Thoracic aorta (tissue), 2 donors: ENCODE results near the gene VSIG10. TPM values are rescaled to one million over a fixed set of nuclear protein-coding genes. Genes with fewer than 3 reads are reported as not detected.

Experiments used
- ATAC-seq: fragments of 150-250 bp; one replicate; pipeline ENCODE4 v1.8.0; 2017; ENCODE audit warnings: low read depth; ENCODE audit not compliant: insufficient number of reproducible peaks, low FRiP score
- DNase-seq: peaks from one replicate; pipeline ENCODE4 v3.0.0-alpha.2; 2020; ENCODE audit warnings: low spot score
- H3K27ac ChIP-seq, 2 donors: fragments of 200-600 bp; sonication (generic); 1 replicate in 1 of 2; 2 replicates in 1 of 2; pipeline ENCODE4 v1.5.1; 2016; ENCODE audit warnings: mild to moderate bottlenecking in 2 of 2, moderate library complexity in 2 of 2
- H3K27me3 ChIP-seq: fragments of 200-600 bp; sonication (generic); replicated peaks from 2 replicates; pipeline ENCODE4 v1.6.0; 2016; ENCODE audit warnings: mild to moderate bottlenecking; ENCODE audit not compliant: insufficient read depth
- H3K36me3 ChIP-seq: fragments of 200-600 bp; sonication (generic); one replicate; pipeline ENCODE4 v1.5.1; 2016
- H3K4me1 ChIP-seq, 2 donors: fragments of 200-600 bp; sonication (generic); 1 replicate in 1 of 2; 2 replicates in 1 of 2; pipeline versions ENCODE4 v1.5.1 to v1.6.0; 2016; ENCODE audit warnings: low read depth in 2 of 2, mild to moderate bottlenecking in 1 of 2; ENCODE audit not compliant: control insufficient read depth in 1 of 2
- H3K4me3 ChIP-seq: fragments of 200-600 bp; sonication (generic); 2 replicates; pipeline ENCODE4 v1.5.1; 2016; ENCODE audit warnings: mild to moderate bottlenecking
- H3K9me3 ChIP-seq: fragments of 200-600 bp; sonication (generic); 2 replicates; pipeline ENCODE4 v1.5.1; 2016
- total RNA-seq, 2 donors: library from RNA; depleted of rRNA; stranded (reverse); fragments of >200 nt; gene quantifications; one replicate each; pipeline versions ENCODE4 v1.1.0 to v1.2.3, GENCODE V29; 2016
- TF ChIP-seq, protein P1 (sequence below): fragments of 200-600 bp; sonication (generic); IDR thresholded peaks from one replicate; pipeline ENCODE4 v1.5.1; 2019; ENCODE audit warnings: antibody characterized with exemption

The VSIG10 gene
- total RNA-seq, 2 donors from 2014 or later = 13.0 to 21.9 TPM

- no peaks in the 10 kb centered on the region for H3K4me1 ChIP-seq
- H3K36me3 ChIP-seq = peaks cover 47% of the 10 kb centered on the region
- no peak for DNase-seq
- no peak overlapping the region for H3K27ac ChIP-seq
- ATAC-seq = no peak
- no peak overlapping the region for H3K4me3 ChIP-seq
- TF ChIP-seq, protein P1, sequence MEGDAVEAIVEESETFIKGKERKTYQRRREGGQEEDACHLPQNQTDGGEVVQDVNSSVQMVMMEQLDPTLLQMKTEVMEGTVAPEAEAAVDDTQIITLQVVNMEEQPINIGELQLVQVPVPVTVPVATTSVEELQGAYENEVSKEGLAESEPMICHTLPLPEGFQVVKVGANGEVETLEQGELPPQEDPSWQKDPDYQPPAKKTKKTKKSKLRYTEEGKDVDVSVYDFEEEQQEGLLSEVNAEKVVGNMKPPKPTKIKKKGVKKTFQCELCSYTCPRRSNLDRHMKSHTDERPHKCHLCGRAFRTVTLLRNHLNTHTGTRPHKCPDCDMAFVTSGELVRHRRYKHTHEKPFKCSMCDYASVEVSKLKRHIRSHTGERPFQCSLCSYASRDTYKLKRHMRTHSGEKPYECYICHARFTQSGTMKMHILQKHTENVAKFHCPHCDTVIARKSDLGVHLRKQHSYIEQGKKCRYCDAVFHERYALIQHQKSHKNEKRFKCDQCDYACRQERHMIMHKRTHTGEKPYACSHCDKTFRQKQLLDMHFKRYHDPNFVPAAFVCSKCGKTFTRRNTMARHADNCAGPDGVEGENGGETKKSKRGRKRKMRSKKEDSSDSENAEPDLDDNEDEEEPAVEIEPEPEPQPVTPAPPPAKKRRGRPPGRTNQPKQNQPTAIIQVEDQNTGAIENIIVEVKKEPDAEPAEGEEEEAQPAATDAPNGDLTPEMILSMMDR = no peak
- no peaks in the 10 kb centered on the region for H3K9me3 ChIP-seq
- no peaks in the 10 kb centered on the region for H3K27me3 ChIP-seq
Observed at GRCh38 chr12:118145113-118145797, 41.4 kb upstream of the VSIG10 start.

- H3K4me1 ChIP-seq = peaks cover 0 to 2% of the 10 kb centered on the region in 2 donors
- no peaks in the 10 kb centered on the region for H3K9me3 ChIP-seq
- H3K27me3 ChIP-seq = no peaks in the 10 kb centered on the region
- no peak overlapping the region for H3K27ac ChIP-seq
- DNase-seq (no peak), ATAC-seq (no peak)
- TF ChIP-seq, protein P1 = no peak
- peaks cover 51% of the 10 kb centered on the region for H3K36me3 ChIP-seq
- H3K4me3 ChIP-seq = no peak overlapping the region
Observed at GRCh38 chr12:118144499-118144898, 40.7 kb upstream of the VSIG10 start.

DNA sequence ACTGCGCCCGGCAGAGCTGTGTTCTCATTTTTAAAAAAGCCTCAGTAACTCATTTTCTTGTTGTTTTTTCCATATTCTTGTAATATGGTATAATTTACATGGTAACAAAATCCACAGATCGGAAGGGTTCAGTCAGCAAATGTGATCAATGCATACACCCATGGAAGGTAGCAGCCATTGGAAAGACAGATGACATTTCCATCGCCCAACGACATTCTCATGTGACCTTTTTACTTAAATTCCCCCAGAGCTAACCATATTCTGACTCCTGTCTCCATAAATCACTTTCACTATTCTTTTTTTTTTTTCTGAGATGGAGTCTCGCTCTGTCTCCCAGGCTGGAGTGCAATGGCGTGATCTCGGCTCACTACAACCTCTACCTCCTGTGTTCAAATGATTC is 37.0 kb upstream of the VSIG10 start:
- DNase-seq (no peak), ATAC-seq (no peak)
- Histone ChIP-seq H3K27ac (no peak overlapping the region), H3K4me3 (no peak overlapping the region), H3K4me1 (peaks cover 18 to 22% of the 10 kb centered on the region in 2 donors), H3K36me3 (peaks cover 52% of the 10 kb centered on the region), H3K9me3 (no peaks in the 10 kb centered on the region), H3K27me3 (no peaks in the 10 kb centered on the region)
- TF ChIP-seq, protein P1 = no peak

- TF ChIP-seq, protein P1 = no peak
- ATAC-seq = no peak
- Histone ChIP-seq H3K9me3 (no peaks in the 10 kb centered on the region), H3K36me3 (peaks cover 25% of the 10 kb centered on the region), H3K27ac (peak overlapping the region; percentile 79 to 88), H3K4me1 (peaks cover 18 to 31% of the 10 kb centered on the region in 2 donors), H3K27me3 (no peaks in the 10 kb centered on the region), H3K4me3 (peak overlapping the region; percentile 99)
- DNase-seq = no peak
Observed at GRCh38 chr12:118137148-118137678, 33.4 kb upstream of the VSIG10 start.

- no peaks in the 10 kb centered on the region for H3K27me3 ChIP-seq
- H3K9me3 ChIP-seq = no peaks in the 10 kb centered on the region
- ATAC-seq = no peak
- peak overlapping the region; percentile 99 for H3K4me3 ChIP-seq
- peak overlapping the region; percentile 79 to 88 for H3K27ac ChIP-seq
- TF ChIP-seq, protein P1 = no peak
- peaks cover 25% of the 10 kb centered on the region for H3K36me3 ChIP-seq
- H3K4me1 ChIP-seq = peaks cover 18 to 31% of the 10 kb centered on the region in 2 donors
- peak; percentile 11 for DNase-seq
Observed at GRCh38 chr12:118136559-118137003, 32.8 kb upstream of the VSIG10 start.
